ENCODE measurements around the gene WDR6. TPM values are rescaled to one million over a fixed set of nuclear protein-coding genes. Genes with fewer than 3 reads are reported as not detected.

Gene WDR6
- total and polyA plus RNA-seq, 4 donors, result 80.3 to 138 (median 109) TPM

DNA sequence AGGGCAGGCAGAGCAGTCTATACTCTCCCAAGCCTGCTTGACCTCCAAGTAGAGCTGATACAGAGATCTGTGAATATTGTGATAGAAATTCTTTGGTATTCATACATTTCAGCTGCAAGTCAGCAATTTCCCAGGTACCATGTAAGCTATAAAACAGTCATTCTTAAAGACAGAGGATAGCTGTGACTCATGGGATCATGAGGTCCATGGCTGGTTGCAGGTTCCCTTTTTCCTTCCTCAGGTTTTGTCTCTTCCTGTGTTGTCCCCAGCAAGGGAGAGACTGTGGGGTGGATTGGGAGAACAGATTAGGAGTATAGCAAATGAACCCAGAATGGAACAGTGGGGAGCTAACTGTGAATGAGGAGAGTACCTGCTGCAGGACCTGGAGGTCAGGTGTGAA lies 22.5 kb upstream of the WDR6 start:
- no peak for TF ChIP-seq CTCF (IDR thresholded peaks at IDR 0.05; ENCODE audit: control extremely low read depth, extremely low read depth)
- DNase-seq (no peak), ATAC-seq (ENCODE audit: insufficient read depth, low FRiP score) (no peak)
- H3K4me3 ChIP-seq, result no peak overlapping the region
- H3K9ac ChIP-seq (ENCODE audit: insufficient read depth in 1 of 2, low read length in 2 of 2), result no peak overlapping the region
- H3K27me3 ChIP-seq (ENCODE audit: control insufficient read depth in 3 of 3, insufficient read depth in 3 of 3, low read length in 2 of 3), result no peaks in the 10 kb centered on the region
- H3K27ac ChIP-seq (ENCODE audit: low read depth in 1 of 2, low read length in 1 of 2), result no peak overlapping the region
- H3K4me1 ChIP-seq (ENCODE audit: control insufficient read depth in 5 of 5, insufficient read depth in 5 of 5, low read length in 5 of 5), result peaks cover 0 to 7% (median 3%) of the 10 kb centered on the region in 5 donors
- H3K9me3 ChIP-seq (ENCODE audit: control insufficient read depth in 4 of 4, insufficient read depth in 3 of 4, low read length in 3 of 4), result peaks cover 0 to 3% (median 0%) of the 10 kb centered on the region in 4 donors
- H3K36me3 ChIP-seq (ENCODE audit: control insufficient read depth in 4 of 4, insufficient read depth in 4 of 4, low read length in 4 of 4), result peaks cover 19 to 37% (median 23%) of the 10 kb centered on the region in 4 donors

DNA sequence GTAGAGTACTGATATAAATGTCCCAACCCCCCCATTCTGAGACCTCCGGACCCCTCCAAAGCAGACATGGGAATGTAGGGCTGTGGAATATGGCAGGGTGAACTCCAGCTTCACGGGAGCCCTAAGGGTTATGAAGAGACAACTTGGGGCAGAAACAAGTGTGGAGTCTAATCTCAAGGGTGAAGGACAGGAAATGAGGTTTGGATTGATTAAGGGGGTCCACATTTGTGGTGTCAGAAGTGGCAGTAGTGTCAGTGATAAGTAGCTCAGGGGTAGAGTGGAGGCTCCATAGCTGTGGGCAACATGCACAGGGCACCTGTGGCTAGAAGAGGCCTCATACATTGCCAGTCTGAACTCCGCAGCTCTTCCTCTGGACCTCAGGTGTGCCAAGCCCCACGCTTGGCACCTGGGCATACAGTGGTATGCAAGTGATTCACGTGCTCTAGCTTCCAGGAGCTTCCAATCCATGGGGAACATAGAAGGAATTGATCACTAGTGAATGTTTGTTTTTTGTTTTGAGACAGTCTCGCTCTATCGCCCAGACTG lies 21.3 kb upstream of the WDR6 start:
- Histone ChIP-seq H3K4me1 (ENCODE audit: control insufficient read depth in 5 of 5, insufficient read depth in 5 of 5, low read length in 5 of 5) (peaks cover 0 to 10% (median 1%) of the 10 kb centered on the region in 5 donors), H3K9ac (ENCODE audit: insufficient read depth in 1 of 2, low read length in 2 of 2) (no peak overlapping the region), H3K4me3 (no peak overlapping the region), H3K27ac (ENCODE audit: low read depth in 1 of 2, low read length in 1 of 2) (no peak overlapping the region), H3K9me3 (ENCODE audit: control insufficient read depth in 4 of 4, insufficient read depth in 3 of 4, low read length in 3 of 4) (peaks cover 0 to 3% (median 0%) of the 10 kb centered on the region in 4 donors), H3K27me3 (ENCODE audit: control insufficient read depth in 3 of 3, insufficient read depth in 3 of 3, low read length in 2 of 3) (no peaks in the 10 kb centered on the region), H3K36me3 (ENCODE audit: control insufficient read depth in 4 of 4, insufficient read depth in 4 of 4, low read length in 4 of 4) (peaks cover 11 to 29% (median 16%) of the 10 kb centered on the region in 4 donors)
- no peak for TF ChIP-seq CTCF (IDR thresholded peaks at IDR 0.05; ENCODE audit: control extremely low read depth, extremely low read depth)
- 90 to 92% methylated on average over 7 of the region's 7 CpGs for WGBS, 2 donors
- DNase-seq, result no peak
- no peak for ATAC-seq (ENCODE audit: insufficient read depth, low FRiP score)

- no peak for TF ChIP-seq CTCF (IDR thresholded peaks at IDR 0.05; ENCODE audit: control extremely low read depth, extremely low read depth)
- Histone ChIP-seq H3K9ac (ENCODE audit: insufficient read depth in 1 of 2, low read length in 2 of 2) (peak overlapping the region; percentile 72 to 87), H3K4me1 (ENCODE audit: control insufficient read depth in 5 of 5, insufficient read depth in 5 of 5, low read length in 5 of 5) (peaks cover 4 to 20% (median 9%) of the 10 kb centered on the region in 5 donors), H3K4me3 (peak overlapping the region; percentile 90), H3K36me3 (ENCODE audit: control insufficient read depth in 4 of 4, insufficient read depth in 4 of 4, low read length in 4 of 4) (peaks cover 0 to 9% (median 4%) of the 10 kb centered on the region in 4 donors), H3K27ac (ENCODE audit: low read depth in 1 of 2, low read length in 1 of 2) (peak overlapping the region; percentile 82 to 98), H3K27me3 (ENCODE audit: control insufficient read depth in 3 of 3, insufficient read depth in 3 of 3, low read length in 2 of 3) (no peaks in the 10 kb centered on the region), H3K9me3 (ENCODE audit: control insufficient read depth in 4 of 4, insufficient read depth in 3 of 4, low read length in 3 of 4) (no peaks in the 10 kb centered on the region)
- 4 to 7% methylated on average over 21 of the region's 21 CpGs for WGBS, 2 donors
- DNase-seq, result peak in 1 of 3 donors; percentile 11
- no peak for ATAC-seq (ENCODE audit: insufficient read depth, low FRiP score)
These were observed 17.9 kb upstream of the WDR6 start for GRCh38 chr3:48989126-48989795.

All from lung (tissue), 12 donors.